HG03025 (cell line): ENCODE data around the gene ADAMTSL1.
"Not testable (repeated sequence)": the region's sequence is repeated elsewhere in the genome, so short reads cannot be mapped to it uniquely, and the experiment has no call there.

ENCODE experiments used
- ATAC-seq: cut with Tn5 transposase; IDR thresholded peaks from one replicate; pipeline ENCODE4 v1.9.1; 2021; ENCODE audit warnings: mild to moderate bottlenecking, moderate library complexity; ENCODE audit not compliant: unreplicated experiment, low FRiP score

The ADAMTSL1 gene

DNA sequence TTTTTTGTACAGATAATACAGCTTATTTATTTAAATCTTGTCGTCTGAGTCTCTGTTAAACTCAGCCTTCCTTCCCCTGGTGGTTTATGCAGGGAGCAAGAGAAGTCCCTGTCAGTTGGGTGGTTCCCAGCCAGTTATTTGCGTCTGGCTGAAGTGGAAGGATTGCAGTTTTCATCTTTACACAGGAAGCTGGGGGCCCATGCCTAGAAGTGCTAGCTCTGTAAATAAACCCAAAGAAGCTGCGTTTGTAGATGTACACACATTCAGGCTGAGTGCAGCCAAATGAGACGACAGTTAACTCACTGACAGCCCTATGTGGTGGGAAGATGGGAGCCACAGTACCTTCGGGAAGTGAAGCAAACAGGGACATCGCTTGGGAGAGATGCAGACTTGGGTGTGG, 437.0 kb downstream of the ADAMTSL1 start:
- no peak for ATAC-seq

- no peak for ATAC-seq
Measured at GRCh38 chr9:18911714-18912342, 437.9 kb downstream of the ADAMTSL1 start.

DNA sequence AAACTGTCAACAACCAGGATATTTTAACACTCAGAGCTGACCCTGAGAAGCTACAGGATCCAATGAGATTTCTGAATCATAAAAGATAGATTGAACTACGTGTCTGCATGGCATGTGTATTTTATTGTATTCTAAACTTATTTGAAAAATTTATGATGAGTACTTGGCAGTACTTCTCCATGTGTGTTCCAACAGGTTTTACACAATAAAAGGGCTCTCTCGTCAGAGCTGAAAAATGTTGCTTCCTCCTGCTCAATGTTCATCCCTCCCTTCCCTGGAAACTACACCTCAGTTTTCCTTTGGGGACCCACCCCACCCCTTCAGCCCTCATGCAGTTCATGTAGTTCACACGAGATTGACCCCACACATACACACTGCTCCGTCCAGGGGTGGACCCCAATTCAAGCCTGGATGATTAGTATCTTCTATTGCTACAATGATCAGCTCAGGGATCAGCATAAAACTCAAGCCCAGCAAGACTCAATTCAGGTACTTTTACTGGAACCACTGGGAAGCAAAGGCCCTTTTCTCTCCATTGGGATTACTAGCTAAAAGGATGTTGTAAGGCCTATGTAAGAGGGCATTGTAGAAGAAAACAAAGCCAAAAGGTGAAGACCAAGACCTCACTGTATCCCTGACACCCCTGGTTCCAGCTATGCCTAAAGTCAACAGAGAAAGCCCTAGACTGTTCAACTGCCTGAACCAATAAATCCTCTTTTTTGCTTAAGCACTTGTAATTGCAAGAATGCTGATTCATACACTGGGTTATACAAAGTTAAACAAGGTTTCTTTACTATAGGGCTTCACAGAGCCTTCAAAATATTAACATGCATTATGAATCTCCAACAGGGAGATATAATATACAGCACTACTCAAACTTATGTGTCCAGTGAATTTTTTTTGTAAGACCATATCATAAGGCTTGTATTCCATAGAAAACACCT, 446.5 kb downstream of the ADAMTSL1 start:
- no peak for ATAC-seq

DNA sequence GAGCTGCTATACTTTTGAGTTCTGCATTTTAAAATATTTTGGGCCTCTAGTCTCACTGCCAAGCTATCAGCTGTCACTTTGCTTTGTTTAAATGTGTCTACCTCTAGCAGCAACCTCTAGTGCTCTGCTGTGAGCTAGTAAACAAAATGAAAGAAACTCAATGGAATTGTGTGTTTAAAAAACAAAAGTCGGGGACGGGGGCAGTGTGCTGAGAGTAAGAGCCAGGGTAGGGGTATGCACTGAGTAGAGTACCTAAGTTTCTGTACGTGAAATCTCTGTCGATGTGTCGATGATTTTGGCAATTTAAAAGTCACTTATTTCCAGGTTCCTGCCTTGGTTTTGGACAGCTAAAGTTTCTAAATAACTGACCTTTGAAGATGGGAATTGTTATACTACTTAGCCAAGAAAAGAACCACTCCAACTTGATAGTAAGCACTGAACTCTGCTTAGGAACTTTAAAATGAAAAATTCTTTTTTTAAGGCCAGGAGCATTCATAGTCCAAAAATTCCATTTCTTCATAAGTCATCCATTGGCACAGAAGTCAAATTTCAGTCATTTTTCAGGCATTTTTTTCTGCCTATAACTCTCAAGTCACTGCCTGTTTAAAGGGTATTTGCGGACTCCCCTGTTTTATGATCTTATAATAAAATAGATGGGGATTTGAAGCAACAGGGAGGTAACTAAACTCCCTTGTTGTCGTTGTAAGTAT, 447.6 kb downstream of the ADAMTSL1 start:
- no peak for ATAC-seq

DNA sequence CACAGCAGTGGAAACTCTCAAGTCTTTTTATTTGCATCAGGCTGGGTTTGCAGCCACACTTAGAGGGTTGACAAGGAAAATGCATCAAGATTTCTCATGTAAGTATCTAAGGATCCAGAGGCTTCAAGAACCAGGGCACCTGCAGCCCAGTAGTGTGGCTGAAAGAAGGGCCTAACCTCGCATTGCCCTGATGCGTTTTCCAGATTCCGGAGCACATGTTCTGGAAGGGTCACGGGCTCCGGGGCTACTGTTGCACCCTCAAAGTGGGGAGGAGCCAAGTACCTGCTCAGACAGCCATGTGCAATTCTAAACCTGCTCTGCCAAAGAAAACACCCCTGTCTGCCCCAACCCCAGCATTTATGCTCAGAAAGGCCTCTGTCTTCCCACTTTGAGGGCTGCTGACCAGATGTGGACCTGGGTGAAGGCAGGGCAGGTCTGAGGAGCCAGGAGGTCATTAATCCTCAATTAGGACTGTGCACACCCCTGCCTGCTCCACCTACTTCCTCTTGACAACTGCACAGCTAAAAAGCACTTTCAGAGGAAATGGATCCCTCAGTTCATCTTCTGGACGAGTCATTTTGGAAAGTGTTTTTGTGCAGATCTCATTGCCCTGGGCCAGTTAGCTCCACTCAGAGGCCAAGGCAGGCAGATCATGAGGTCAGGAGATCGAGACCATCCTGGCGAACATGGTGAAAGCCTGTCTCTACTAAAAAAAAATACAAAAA, 448.4 kb downstream of the ADAMTSL1 start:
- ATAC-seq = no peak

DNA sequence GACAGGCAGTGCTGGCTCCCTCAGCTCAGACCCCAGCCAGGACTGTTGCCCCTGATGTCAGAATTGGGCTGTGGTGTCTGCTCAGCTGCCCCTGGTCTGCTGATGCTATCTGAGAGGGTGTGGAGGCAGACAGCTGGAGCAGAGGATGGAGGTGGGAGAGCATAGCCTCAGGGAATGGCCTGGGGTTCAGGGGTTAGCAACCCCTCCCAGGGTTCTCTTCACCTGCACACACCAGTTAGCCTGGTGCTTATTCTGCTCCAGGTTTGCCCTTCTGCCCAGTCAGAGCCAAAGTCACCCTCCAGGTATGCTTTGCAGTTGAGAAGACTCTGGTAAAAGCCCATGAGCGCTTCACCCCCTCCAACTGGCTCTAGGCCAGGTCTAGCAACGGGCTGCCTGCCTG, 449.2 kb downstream of the ADAMTSL1 start:
- no peak for ATAC-seq

DNA sequence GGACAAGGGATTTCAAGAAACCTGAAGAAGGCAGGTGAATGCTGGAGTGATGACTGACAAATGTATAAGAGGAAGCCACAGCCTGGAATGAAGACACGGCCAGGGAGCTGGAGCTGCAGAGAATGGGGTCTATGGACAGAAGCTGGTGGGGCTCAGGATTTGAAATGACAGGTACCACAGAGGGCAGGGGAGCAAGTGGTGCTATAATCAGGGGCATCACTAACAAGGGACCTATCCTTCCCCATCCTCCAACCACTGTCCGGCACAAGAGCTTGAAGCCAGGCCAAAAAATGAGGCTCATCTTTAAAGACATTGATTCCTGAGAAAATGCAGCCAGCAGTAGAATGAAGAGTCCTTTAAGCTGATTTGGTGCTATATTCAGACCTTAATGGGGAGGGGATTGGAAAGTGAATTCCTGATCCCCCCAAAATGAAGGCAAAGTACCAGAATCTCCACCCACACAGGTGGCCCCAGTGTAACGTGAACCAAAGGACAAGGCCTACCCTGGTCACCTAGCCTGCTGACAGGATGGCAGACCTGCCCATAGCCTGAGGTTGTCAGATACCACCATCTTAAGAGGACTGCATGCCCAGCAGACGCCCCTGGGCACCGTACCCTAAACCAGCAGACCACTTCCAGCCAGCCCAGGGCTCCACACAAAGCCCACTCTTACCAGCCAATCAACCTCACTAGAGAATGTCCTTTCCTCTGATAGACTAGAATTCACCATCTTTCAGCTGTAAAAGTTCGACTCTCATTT, 449.9 kb downstream of the ADAMTSL1 start:
- ATAC-seq = no peak

DNA sequence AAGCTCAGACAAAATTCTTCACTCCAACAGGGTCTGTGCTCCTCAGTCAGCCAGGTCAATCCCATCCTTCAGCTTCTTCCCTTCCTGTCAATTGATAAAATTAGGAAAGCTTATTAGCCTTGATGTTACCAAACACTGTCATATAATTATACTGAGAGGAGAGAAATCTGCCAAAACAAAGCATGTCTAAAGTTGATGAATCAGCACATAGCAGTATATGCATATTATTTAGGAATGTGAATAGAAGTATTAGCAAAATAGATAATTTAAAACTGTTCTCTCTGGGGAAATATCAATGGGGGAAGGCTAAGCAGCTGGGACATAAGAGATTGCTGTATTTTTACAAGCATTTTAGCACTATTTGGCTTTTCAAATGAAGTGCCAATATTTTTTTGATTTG, 451.9 kb downstream of the ADAMTSL1 start:
- ATAC-seq = no peak

- no peak for ATAC-seq
Measured at GRCh38 chr9:18926513-18926912, 452.6 kb downstream of the ADAMTSL1 start.

DNA sequence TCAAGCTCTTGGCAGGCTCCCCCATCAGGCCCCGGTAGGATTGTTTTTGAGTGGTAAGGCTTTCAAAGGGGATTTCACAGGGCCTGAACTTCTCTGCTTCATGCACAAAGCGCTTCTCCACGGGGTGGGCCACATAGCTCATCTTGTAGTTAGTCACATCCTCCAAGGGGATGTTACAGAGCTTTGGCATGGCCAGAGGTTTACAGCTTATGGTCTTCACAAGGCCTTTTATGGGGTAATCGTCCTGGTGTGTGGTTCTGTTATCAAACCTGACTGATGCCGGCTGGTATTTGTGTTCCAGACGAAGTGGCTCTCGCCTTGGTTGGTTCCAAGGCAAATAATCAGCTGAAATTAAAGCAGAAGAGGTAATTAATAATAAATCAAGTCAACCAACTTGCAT, 454.8 kb downstream of the ADAMTSL1 start:
- no peak for ATAC-seq

GRCh38 chr9:18930611-18931010, 456.7 kb downstream of the ADAMTSL1 start:
- not testable (repeated sequence) for ATAC-seq

GRCh38 chr9:18935541-18935940, 461.6 kb downstream of the ADAMTSL1 start:
- no peak for ATAC-seq

DNA sequence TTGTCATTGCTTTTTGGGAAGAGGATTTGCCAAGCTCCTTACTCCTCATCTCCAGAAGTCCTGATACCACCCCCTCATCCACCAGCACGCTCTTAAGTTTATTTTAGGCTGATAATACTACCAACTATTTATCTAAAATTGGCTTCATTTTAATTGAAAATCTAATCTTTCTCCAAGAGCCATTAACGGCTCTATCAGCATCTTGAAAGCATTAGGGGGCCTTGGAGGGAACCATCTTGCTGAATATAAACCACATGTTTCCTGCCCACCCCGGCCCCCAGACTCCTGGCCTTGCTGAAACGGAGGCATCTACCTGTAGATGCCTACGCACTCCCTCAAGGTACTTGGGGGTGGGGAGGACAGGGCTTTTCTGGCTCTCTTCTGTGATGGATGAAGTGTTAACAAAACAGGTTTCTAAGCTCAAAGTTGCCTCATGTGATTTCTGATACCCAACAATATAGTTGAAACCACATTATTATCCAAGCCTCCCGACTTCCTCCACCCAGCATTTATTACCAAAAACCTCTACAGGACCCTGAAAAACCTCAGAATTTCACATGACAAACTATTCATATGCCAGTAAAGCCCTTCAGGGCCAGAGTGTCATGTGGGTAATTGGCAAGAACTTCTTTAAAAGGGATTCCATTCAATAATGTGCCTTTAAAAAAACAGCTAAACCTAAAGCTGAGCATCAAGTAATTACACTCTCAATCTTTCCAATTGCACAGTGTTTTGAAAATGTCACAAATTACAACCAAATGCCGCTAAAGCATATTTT, 462.3 kb downstream of the ADAMTSL1 start:
- no peak for ATAC-seq

- ATAC-seq = no peak
Measured at GRCh38 chr9:18939943-18940342, 466.0 kb downstream of the ADAMTSL1 start.

- ATAC-seq = no peak
Measured at GRCh38 chr9:18941060-18941740, 467.2 kb downstream of the ADAMTSL1 start.

GRCh38 chr9:18942801-18943200, 468.8 kb downstream of the ADAMTSL1 start:
- ATAC-seq = no peak

DNA sequence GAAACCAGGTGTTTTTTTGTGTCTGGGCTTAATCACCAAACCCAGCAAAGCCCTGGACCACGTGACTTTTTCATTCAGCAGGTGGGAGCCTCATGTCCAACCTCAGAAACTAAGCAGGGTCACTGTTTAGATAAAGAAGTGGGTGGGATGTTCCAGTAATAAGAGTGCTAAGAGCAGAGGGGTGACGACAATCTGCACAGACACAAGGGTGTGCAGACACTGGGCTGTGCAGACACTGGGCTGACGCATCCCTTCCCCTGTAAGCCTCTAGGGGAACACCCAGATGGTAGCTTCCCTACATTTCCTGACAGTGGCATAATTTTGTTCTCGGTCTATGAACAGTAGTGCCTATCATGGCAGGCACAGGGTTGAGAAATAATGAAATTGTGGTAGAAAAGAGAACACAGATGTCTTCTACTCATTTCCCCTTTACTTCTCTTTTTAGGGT, 474.0 kb downstream of the ADAMTSL1 start:
- no peak for ATAC-seq

- ATAC-seq = no peak
Measured at GRCh38 chr9:18951936-18952335, 478.0 kb downstream of the ADAMTSL1 start.
